Measurements from ENCODE around the gene NR5A1.

Gene NR5A1

DNA sequence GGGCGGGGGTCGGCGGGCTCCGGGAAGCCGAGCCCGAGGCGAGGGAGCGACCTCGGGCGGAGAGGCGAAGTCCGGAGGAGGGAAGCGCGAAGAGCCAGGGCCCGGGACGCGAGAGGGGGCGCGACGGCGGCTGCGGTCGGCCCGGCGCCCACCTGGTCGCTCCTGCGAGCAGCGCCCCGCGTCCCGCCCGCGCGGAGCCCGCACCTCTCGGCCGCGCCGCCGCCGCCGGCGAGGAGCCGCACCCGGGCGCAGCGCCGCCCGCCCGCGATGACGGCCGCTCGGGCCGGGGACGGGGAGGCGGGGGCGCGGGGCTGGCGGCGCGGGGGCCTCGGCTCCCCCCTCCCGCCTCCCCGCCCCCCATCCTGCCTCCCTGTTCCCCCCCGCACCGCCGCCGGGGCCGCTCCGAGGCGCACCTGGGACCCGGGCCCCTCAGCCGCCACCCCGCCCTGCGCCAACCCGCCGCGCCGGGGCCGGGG is 2.6 kb downstream of the NR5A1 start:
- Histone ChIP-seq H3K27ac (ENCODE audit: low read length, poor library complexity, severe bottlenecking) (no peak overlapping the region), H4K8ac (ENCODE audit: low read length) (no peak overlapping the region), H2BK5ac (ENCODE audit: low read depth, low read length, poor library complexity, severe bottlenecking) (no peak overlapping the region), H3K9ac (ENCODE audit: low read length) (no peak overlapping the region), H3K79me1 (replicated peaks; ENCODE audit: low read length, poor library complexity, severe bottlenecking) (no peaks in the 10 kb centered on the region), H2AFZ (ENCODE audit: low read depth, low read length) (no peak overlapping the region), H3K4me1 (ENCODE audit: control insufficient read depth, insufficient read depth, low read depth, low read length) (peaks cover 14% of the 10 kb centered on the region), H3K27me3 (ENCODE audit: control insufficient read depth in 1 of 2, insufficient read depth in 1 of 2, low read length in 2 of 2) (peaks cover 66 to 68% of the 10 kb centered on the region in 2 experiments), H3K4me3 (ENCODE audit: insufficient read depth in 1 of 2, low read depth in 1 of 2, low read length in 2 of 2) (no peak overlapping the region), H3K18ac (ENCODE audit: low read depth in 1 of 2, low read length in 2 of 2) (no peak overlapping the region), H2BK12ac (ENCODE audit: low read length in 2 of 2) (no peak overlapping the region), H3K14ac (ENCODE audit: low read length in 2 of 2) (no peak overlapping the region), H3K4ac (ENCODE audit: low read depth in 1 of 2, low read length in 2 of 2) (no peak overlapping the region), H4K91ac (ENCODE audit: low read length) (no peak overlapping the region), H3K36me3 (ENCODE audit: control insufficient read depth in 1 of 2, insufficient read depth in 2 of 2, low read depth in 1 of 2, low read length in 2 of 2) (no peaks in the 10 kb centered on the region), H2BK15ac (ENCODE audit: low read depth, poor library complexity, severe bottlenecking) (no peak overlapping the region), H3K9me3 (ENCODE audit: control insufficient read depth, low read length) (no peaks in the 10 kb centered on the region), H2AK5ac (ENCODE audit: low read length, severe bottlenecking) (no peak overlapping the region), H3K23ac (ENCODE audit: low read length in 2 of 2) (peak overlapping the region in 1 of 2 experiments; percentile 25), H2BK120ac (ENCODE audit: low read depth, low read length) (no peak overlapping the region), H3K4me2 (ENCODE audit: low read length, poor library complexity, severe bottlenecking) (peak overlapping the region; percentile 33)
- WGBS: no CpG with 5 or more reads among the region's 81 CpGs
- no peak for DNase-seq

DNA sequence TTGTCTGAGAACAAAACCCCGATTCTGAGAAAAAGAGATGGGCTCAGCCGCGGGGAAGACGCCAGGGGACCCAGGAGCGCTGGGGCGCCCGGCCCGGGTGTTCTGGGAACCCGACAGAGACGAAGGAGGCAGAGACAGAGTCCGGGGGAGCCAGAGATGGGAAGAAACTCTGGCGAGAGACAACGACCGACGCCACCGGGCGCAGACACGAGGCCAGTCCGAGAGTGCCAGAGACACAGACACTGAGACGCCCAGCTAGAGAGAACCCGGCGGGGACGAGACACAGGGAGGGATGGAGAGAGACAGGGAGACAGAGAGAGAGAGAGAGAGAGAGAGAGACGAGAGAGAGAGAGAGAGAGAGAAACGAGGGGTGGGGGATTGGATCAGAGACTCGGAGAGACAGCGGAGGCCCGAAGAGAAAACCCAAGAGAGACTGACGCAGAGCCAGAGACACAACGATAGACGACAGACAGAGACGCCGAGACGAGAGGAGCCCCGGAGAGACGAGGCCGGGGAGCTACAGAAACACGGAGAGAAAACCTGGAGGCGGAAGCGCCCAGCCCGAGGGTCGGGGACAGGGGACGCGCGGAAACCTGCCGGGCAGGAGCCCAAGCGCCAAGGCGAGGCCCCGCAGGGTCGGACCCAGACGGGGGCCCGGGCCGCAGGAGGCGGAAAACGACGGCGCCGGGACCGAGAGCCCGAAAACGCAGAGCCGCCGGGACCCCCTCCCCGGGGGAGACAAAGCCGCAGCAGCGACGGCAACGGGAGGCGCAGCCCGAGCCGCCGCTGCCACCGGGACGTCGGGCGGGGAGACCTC is 3.3 kb downstream of the NR5A1 start:
- Histone ChIP-seq H2AFZ (ENCODE audit: low read depth, low read length) (no peak overlapping the region), H2BK15ac (ENCODE audit: low read depth, poor library complexity, severe bottlenecking) (no peak overlapping the region), H3K4ac (ENCODE audit: low read depth in 1 of 2, low read length in 2 of 2) (no peak overlapping the region), H2AK5ac (ENCODE audit: low read length, severe bottlenecking) (no peak overlapping the region), H3K36me3 (ENCODE audit: control insufficient read depth in 1 of 2, insufficient read depth in 2 of 2, low read depth in 1 of 2, low read length in 2 of 2) (no peaks in the 10 kb centered on the region), H3K9me3 (ENCODE audit: control insufficient read depth, low read length) (no peaks in the 10 kb centered on the region), H3K79me1 (replicated peaks; ENCODE audit: low read length, poor library complexity, severe bottlenecking) (no peaks in the 10 kb centered on the region), H3K27me3 (ENCODE audit: control insufficient read depth in 1 of 2, insufficient read depth in 1 of 2, low read length in 2 of 2) (peaks cover 73 to 74% of the 10 kb centered on the region in 2 experiments), H2BK5ac (ENCODE audit: low read depth, low read length, poor library complexity, severe bottlenecking) (no peak overlapping the region), H3K4me3 (ENCODE audit: insufficient read depth in 1 of 2, low read depth in 1 of 2, low read length in 2 of 2) (no peak overlapping the region), H4K91ac (ENCODE audit: low read length) (no peak overlapping the region), H2BK12ac (ENCODE audit: low read length in 2 of 2) (no peak overlapping the region), H3K23ac (ENCODE audit: low read length in 2 of 2) (peak overlapping the region in 1 of 2 experiments; percentile 25), H4K8ac (ENCODE audit: low read length) (no peak overlapping the region), H2BK120ac (ENCODE audit: low read depth, low read length) (no peak overlapping the region), H3K9ac (ENCODE audit: low read length) (no peak overlapping the region), H3K14ac (ENCODE audit: low read length in 2 of 2) (no peak overlapping the region), H3K4me2 (ENCODE audit: low read length, poor library complexity, severe bottlenecking) (peak overlapping the region; percentile 33), H3K4me1 (ENCODE audit: control insufficient read depth, insufficient read depth, low read depth, low read length) (peaks cover 14% of the 10 kb centered on the region), H3K27ac (ENCODE audit: low read length, poor library complexity, severe bottlenecking) (no peak overlapping the region), H3K18ac (ENCODE audit: low read depth in 1 of 2, low read length in 2 of 2) (no peak overlapping the region)
- DNase-seq: peak; percentile 27
- WGBS: 4% methylated on average over 63 of the region's 76 CpGs

- H3K14ac ChIP-seq (ENCODE audit: low read length in 2 of 2): no peak overlapping the region
- no peak overlapping the region for H2AFZ ChIP-seq (ENCODE audit: low read depth, low read length)
- H3K27me3 ChIP-seq (ENCODE audit: control insufficient read depth in 1 of 2, insufficient read depth in 1 of 2, low read length in 2 of 2): peaks cover 81% of the 10 kb centered on the region in 2 experiments
- no peak overlapping the region for H3K23ac ChIP-seq (ENCODE audit: low read length in 2 of 2)
- no peak overlapping the region for H2BK120ac ChIP-seq (ENCODE audit: low read depth, low read length)
- H4K91ac ChIP-seq (ENCODE audit: low read length): no peak overlapping the region
- no peak overlapping the region for H3K18ac ChIP-seq (ENCODE audit: low read depth in 1 of 2, low read length in 2 of 2)
- H3K4me1 ChIP-seq (ENCODE audit: control insufficient read depth, insufficient read depth, low read depth, low read length): peaks cover 14% of the 10 kb centered on the region
- no peaks in the 10 kb centered on the region for H3K36me3 ChIP-seq (ENCODE audit: control insufficient read depth in 1 of 2, insufficient read depth in 2 of 2, low read depth in 1 of 2, low read length in 2 of 2)
- DNase-seq: no peak
- H4K8ac ChIP-seq (ENCODE audit: low read length): no peak overlapping the region
- H2BK5ac ChIP-seq (ENCODE audit: low read depth, low read length, poor library complexity, severe bottlenecking): no peak overlapping the region
- H3K4me2 ChIP-seq (ENCODE audit: low read length, poor library complexity, severe bottlenecking): no peak overlapping the region
- 15% methylated on average over 96 of the region's 96 CpGs for WGBS
- H3K9ac ChIP-seq (ENCODE audit: low read length): no peak overlapping the region
- no peak overlapping the region for H2BK12ac ChIP-seq (ENCODE audit: low read length in 2 of 2)
- no peaks in the 10 kb centered on the region for H3K9me3 ChIP-seq (ENCODE audit: control insufficient read depth, low read length)
- no peak overlapping the region for H3K27ac ChIP-seq (ENCODE audit: low read length, poor library complexity, severe bottlenecking)
- no peak overlapping the region for H3K4me3 ChIP-seq (ENCODE audit: insufficient read depth in 1 of 2, low read depth in 1 of 2, low read length in 2 of 2)
- H2AK5ac ChIP-seq (ENCODE audit: low read length, severe bottlenecking): no peak overlapping the region
- no peaks in the 10 kb centered on the region for H3K79me1 ChIP-seq (replicated peaks; ENCODE audit: low read length, poor library complexity, severe bottlenecking)
- no peak overlapping the region for H3K4ac ChIP-seq (ENCODE audit: low read depth in 1 of 2, low read length in 2 of 2)
- no peak overlapping the region for H2BK15ac ChIP-seq (ENCODE audit: low read depth, poor library complexity, severe bottlenecking)
Observed at GRCh38 chr9:124502711-124503702, 4.2 kb downstream of the NR5A1 start.

Data from mesenchymal stem cell (in vitro differentiated cells and primary cell).